ENCODE data around the gene SLC24A3. TPM values are rescaled to one million over a fixed set of nuclear protein-coding genes. Genes with fewer than 3 reads are reported as not detected.

SLC24A3 gene
- total RNA-seq, 6 donors from 2014 or later = 6.3 to 10.8 (median 9.3) TPM

GRCh38 chr20:19618711-19619110 is 406.3 kb downstream of the SLC24A3 start:
- Histone ChIP-seq H3K4me3 (no peak overlapping the region), H3K27me3 (no peaks in the 10 kb centered on the region), H3K4me1 (no peaks in the 10 kb centered on the region), H3K27ac (no peak overlapping the region), H3K36me3 (no peaks in the 10 kb centered on the region), H3K9me3 (no peaks in the 10 kb centered on the region)
- DNase-seq = no peak
- no peak for ATAC-seq (ENCODE audit: low FRiP score in 2 of 2)
- no peak for TF ChIP-seq POLR2A (IDR thresholded peaks at IDR 0.05)
- no peak for TF ChIP-seq POLR2AphosphoS5 (IDR thresholded peaks at IDR 0.05)
- no peak for TF ChIP-seq EP300 (IDR thresholded peaks at IDR 0.05)
- TF ChIP-seq CTCF (IDR thresholded peaks at IDR 0.05) = no peak
- 70 to 74% methylated on average over 5 of the region's 5 CpGs for WGBS, 2 donors

GRCh38 chr20:19619904-19620430 is 407.5 kb downstream of the SLC24A3 start:
- WGBS, 2 donors = 45 to 46% methylated on average over 2 of the region's 2 CpGs
- no peak overlapping the region for H3K27ac ChIP-seq

GRCh38 chr20:19620446-19620845 is 408.0 kb downstream of the SLC24A3 start:
- Histone ChIP-seq H3K27ac (no peak overlapping the region), H3K27me3 (no peaks in the 10 kb centered on the region), H3K4me3 (no peak overlapping the region), H3K9me3 (no peaks in the 10 kb centered on the region), H3K4me1 (no peaks in the 10 kb centered on the region), H3K36me3 (no peaks in the 10 kb centered on the region)
- WGBS, 2 donors = 32 to 44% methylated on average over 2 of the region's 2 CpGs
- no peak for ATAC-seq (ENCODE audit: low FRiP score in 2 of 2)
- TF ChIP-seq POLR2A (IDR thresholded peaks at IDR 0.05) (no peak), POLR2AphosphoS5 (IDR thresholded peaks at IDR 0.05) (no peak), EP300 (IDR thresholded peaks at IDR 0.05) (no peak), CTCF (IDR thresholded peaks at IDR 0.05) (no peak)
- DNase-seq = no peak

More at GRCh38 chr20:19619904-19620430, 407.5 kb downstream of the SLC24A3 start:
- Histone ChIP-seq H3K27me3 (no peaks in the 10 kb centered on the region), H3K36me3 (no peaks in the 10 kb centered on the region), H3K4me3 (no peak overlapping the region), H3K4me1 (no peaks in the 10 kb centered on the region), H3K9me3 (no peaks in the 10 kb centered on the region)
- no peak for DNase-seq
- TF ChIP-seq POLR2AphosphoS5 (IDR thresholded peaks at IDR 0.05) (no peak), CTCF (IDR thresholded peaks at IDR 0.05) (no peak), POLR2A (IDR thresholded peaks at IDR 0.05) (no peak), EP300 (IDR thresholded peaks at IDR 0.05) (no peak)
- ATAC-seq (ENCODE audit: low FRiP score in 2 of 2) = no peak

GRCh38 chr20:19621072-19621471 is 408.6 kb downstream of the SLC24A3 start:
- ATAC-seq (ENCODE audit: low FRiP score in 2 of 2) = no peak
- no peak for DNase-seq
- Histone ChIP-seq H3K4me3 (no peak overlapping the region), H3K27me3 (no peaks in the 10 kb centered on the region), H3K27ac (no peak overlapping the region), H3K4me1 (no peaks in the 10 kb centered on the region), H3K36me3 (no peaks in the 10 kb centered on the region), H3K9me3 (no peaks in the 10 kb centered on the region)
- TF ChIP-seq EP300 (IDR thresholded peaks at IDR 0.05) (no peak), POLR2A (IDR thresholded peaks at IDR 0.05) (no peak), POLR2AphosphoS5 (IDR thresholded peaks at IDR 0.05) (no peak), CTCF (IDR thresholded peaks at IDR 0.05) (no peak)
- 54 to 80% methylated on average over 1 of the region's 1 CpG for WGBS, 2 donors

Measured in upper lobe of left lung (tissue), 6 donors.